Keratinocyte (primary cell): Measurements from ENCODE around the gene C2.

Experiments
- CTCF ChIP-seq, 3 experiments: IDR thresholded peaks in 1 of 3; conservative IDR thresholded peaks in 1 of 3; optimal IDR thresholded peaks in 1 of 3; 2 replicates in 2 of 3; 3 replicates in 1 of 3; pipeline versions ENCODE3 to v1.5.1; 2011; ENCODE audit warnings: low read length in 3 of 3, mild to moderate bottlenecking in 3 of 3, moderate library complexity in 2 of 3, control low read depth in 1 of 3, inconsistent platforms in 1 of 3; ENCODE audit not compliant: insufficient read depth in 2 of 3; ENCODE audit errors: extremely low read depth in 1 of 3
- EZH2 ChIP-seq: IDR thresholded peaks from one replicate; pipeline ENCODE4 v1.6.1; 2012; ENCODE audit warnings: inconsistent platforms, mild to moderate bottlenecking, low read length, moderate library complexity

GRCh38 chr6:31949926-31950548, 22.5 kb downstream of the C2 start:
- no peak for TF ChIP-seq CTCF (optimal IDR thresholded peaks at IDR 0.05 in 1 of 3, IDR thresholded peaks at IDR 0.05 in 1 of 3, conservative IDR thresholded peaks at IDR 0.05 in 1 of 3; ENCODE audit: extremely low read depth in 1 of 3, insufficient read depth in 2 of 3, low read length in 3 of 3)
- TF ChIP-seq EZH2: no peak
